ENCODE measurements around the gene AHCY. TPM values are rescaled to one million over a fixed set of nuclear protein-coding genes. Genes with fewer than 3 reads are reported as not detected.
A peak's percentile ranks its signal among the peaks of the same experiment; 100 is the strongest.

Gene AHCY
- total RNA-seq, 2 donors from 2014 or later, result 271 to 350 TPM

- no peak for DNase-seq
- WGBS, 2 experiments (ENCODE audit: insufficient coverage in 1 of 2, insufficient read length in 1 of 2), result 86 to 92% methylated on average over 2 to 6 of the region's 6 CpGs
- Mint-ChIP-seq H3K4me3 (no peak overlapping the region), H3K9me3 (no peaks in the 10 kb centered on the region), H3K27ac (no peak overlapping the region), H3K36me3 (ENCODE audit: low read depth) (no peaks in the 10 kb centered on the region), H3K4me1 (peaks cover 27% of the 10 kb centered on the region), H3K27me3 (ENCODE audit: insufficient read depth) (peaks cover 12% of the 10 kb centered on the region)
- no peak overlapping the region for H3K9ac ChIP-seq (ENCODE audit: extremely low read depth, low read length, poor library complexity, severe bottlenecking)
- TF ChIP-seq, protein P1, sequence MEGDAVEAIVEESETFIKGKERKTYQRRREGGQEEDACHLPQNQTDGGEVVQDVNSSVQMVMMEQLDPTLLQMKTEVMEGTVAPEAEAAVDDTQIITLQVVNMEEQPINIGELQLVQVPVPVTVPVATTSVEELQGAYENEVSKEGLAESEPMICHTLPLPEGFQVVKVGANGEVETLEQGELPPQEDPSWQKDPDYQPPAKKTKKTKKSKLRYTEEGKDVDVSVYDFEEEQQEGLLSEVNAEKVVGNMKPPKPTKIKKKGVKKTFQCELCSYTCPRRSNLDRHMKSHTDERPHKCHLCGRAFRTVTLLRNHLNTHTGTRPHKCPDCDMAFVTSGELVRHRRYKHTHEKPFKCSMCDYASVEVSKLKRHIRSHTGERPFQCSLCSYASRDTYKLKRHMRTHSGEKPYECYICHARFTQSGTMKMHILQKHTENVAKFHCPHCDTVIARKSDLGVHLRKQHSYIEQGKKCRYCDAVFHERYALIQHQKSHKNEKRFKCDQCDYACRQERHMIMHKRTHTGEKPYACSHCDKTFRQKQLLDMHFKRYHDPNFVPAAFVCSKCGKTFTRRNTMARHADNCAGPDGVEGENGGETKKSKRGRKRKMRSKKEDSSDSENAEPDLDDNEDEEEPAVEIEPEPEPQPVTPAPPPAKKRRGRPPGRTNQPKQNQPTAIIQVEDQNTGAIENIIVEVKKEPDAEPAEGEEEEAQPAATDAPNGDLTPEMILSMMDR (conservative IDR thresholded peaks at IDR 0.05), result no peak
- H3K27ac ChIP-seq (ENCODE audit: low read depth, low read length), result no peak overlapping the region
- no peak overlapping the region for H3K4me3 ChIP-seq (ENCODE audit: low read length)
- H3K27me3 ChIP-seq (ENCODE audit: control insufficient read depth, insufficient read depth, low read length, poor library complexity, severe bottlenecking), result peaks cover 9% of the 10 kb centered on the region
- H3K4me1 ChIP-seq (ENCODE audit: control insufficient read depth, insufficient read depth, low read length), result peaks cover 9% of the 10 kb centered on the region
- H3K36me3 ChIP-seq (ENCODE audit: control insufficient read depth, insufficient read depth, low read length), result no peaks in the 10 kb centered on the region
- no peaks in the 10 kb centered on the region for H3K9me3 ChIP-seq (ENCODE audit: control insufficient read depth, low read length)
Observed at GRCh38 chr20:34316196-34316814, 13.2 kb upstream of the AHCY start.

DNA sequence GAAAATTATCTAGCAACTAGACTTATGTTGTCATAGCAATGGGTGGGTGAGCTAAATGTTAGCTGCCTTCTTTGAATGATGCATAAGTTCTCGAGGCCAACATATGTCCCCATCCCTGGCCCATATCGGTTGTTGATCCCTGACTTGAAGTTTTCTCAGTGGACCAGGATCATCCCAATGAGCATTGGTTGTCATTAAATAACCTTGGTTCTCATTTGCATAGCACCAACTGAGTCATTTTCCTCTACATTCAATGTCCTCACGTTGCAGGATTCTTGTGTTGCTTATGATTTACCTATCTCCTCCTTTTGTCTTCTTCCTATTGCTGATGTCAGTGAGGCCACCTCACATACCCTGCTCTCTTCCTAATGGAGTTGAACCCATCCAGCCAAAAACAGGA is 12.1 kb upstream of the AHCY start:
- 93 to 97% methylated on average over 3 of the region's 3 CpGs for WGBS, 2 experiments (ENCODE audit: insufficient coverage in 1 of 2, insufficient read length in 1 of 2)
- no peak for DNase-seq
- H3K36me3 Mint-ChIP-seq (ENCODE audit: low read depth), result no peaks in the 10 kb centered on the region
- Histone ChIP-seq H3K36me3 (ENCODE audit: control insufficient read depth, insufficient read depth, low read length) (no peaks in the 10 kb centered on the region), H3K4me3 (ENCODE audit: low read length) (no peak overlapping the region), H3K9me3 (ENCODE audit: control insufficient read depth, low read length) (no peaks in the 10 kb centered on the region), H3K27me3 (ENCODE audit: control insufficient read depth, insufficient read depth, low read length, poor library complexity, severe bottlenecking) (peaks cover 9% of the 10 kb centered on the region), H3K27ac (ENCODE audit: low read depth, low read length) (no peak overlapping the region), H3K4me1 (ENCODE audit: control insufficient read depth, insufficient read depth, low read length) (peaks cover 9% of the 10 kb centered on the region), H3K9ac (ENCODE audit: extremely low read depth, low read length, poor library complexity, severe bottlenecking) (no peak overlapping the region)
- no peak overlapping the region for H3K4me3 Mint-ChIP-seq
- peaks cover 12% of the 10 kb centered on the region for H3K27me3 Mint-ChIP-seq (ENCODE audit: insufficient read depth)
- H3K27ac Mint-ChIP-seq, result no peak overlapping the region
- H3K4me1 Mint-ChIP-seq, result peaks cover 31% of the 10 kb centered on the region
- TF ChIP-seq, protein P1 (conservative IDR thresholded peaks at IDR 0.05), result no peak
- no peaks in the 10 kb centered on the region for H3K9me3 Mint-ChIP-seq

DNA sequence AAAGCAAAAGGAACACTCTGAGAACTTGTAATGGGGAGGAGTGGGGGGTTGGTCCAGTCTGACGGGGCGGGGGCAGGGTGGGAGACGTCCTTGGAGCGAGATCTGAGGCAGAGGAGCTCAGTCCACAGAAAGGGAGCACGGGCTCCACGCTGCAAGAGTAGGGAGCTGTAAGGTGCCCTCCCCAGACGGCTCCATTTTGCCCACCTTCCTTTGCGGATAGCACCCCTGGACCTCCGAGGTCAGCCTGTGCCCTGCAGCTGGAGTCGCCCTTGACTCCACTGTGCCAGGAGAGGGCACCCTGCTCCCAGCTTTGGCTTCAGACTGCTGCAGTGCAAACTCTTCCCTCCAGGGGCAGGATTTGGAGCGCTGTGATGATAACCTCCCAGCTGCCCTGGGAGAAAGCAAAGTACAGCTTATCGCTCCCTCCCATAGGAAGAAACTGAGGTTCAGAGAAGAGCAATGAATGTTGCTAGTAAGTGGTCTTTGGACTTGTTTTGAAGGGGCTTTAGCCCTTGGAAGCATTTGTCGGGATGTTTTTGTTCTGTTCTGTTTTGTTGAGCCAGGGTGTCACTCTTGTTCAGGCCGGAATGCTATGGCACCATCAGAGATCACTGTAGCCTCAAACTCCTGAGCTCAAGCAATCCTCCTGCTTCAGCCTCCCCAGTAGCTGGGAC is 9.5 kb upstream of the AHCY start:
- H3K36me3 Mint-ChIP-seq (ENCODE audit: low read depth), result no peaks in the 10 kb centered on the region
- Histone ChIP-seq H3K27ac (ENCODE audit: low read depth, low read length) (no peak overlapping the region), H3K9me3 (ENCODE audit: control insufficient read depth, low read length) (no peaks in the 10 kb centered on the region), H3K36me3 (ENCODE audit: control insufficient read depth, insufficient read depth, low read length) (no peaks in the 10 kb centered on the region), H3K9ac (ENCODE audit: extremely low read depth, low read length, poor library complexity, severe bottlenecking) (no peak overlapping the region), H3K4me1 (ENCODE audit: control insufficient read depth, insufficient read depth, low read length) (peaks cover 9% of the 10 kb centered on the region), H3K4me3 (ENCODE audit: low read length) (peak overlapping the region; percentile 10), H3K27me3 (ENCODE audit: control insufficient read depth, insufficient read depth, low read length, poor library complexity, severe bottlenecking) (peaks cover 9% of the 10 kb centered on the region)
- peak overlapping the region; percentile 51 for H3K4me3 Mint-ChIP-seq
- H3K4me1 Mint-ChIP-seq, result peaks cover 18% of the 10 kb centered on the region
- H3K27ac Mint-ChIP-seq, result peak overlapping the region; percentile 52
- peaks cover 13% of the 10 kb centered on the region for H3K27me3 Mint-ChIP-seq (ENCODE audit: insufficient read depth)
- TF ChIP-seq, protein P1 (conservative IDR thresholded peaks at IDR 0.05), result peak; percentile 100
- no peaks in the 10 kb centered on the region for H3K9me3 Mint-ChIP-seq
- peak; percentile 98 for DNase-seq
- 6 to 14% methylated on average over 10 to 14 of the region's 14 CpGs for WGBS, 2 experiments (ENCODE audit: insufficient coverage in 1 of 2, insufficient read length in 1 of 2)

All from endodermal cell (in vitro differentiated cells).